ENCODE data around the gene SON.

DNA sequence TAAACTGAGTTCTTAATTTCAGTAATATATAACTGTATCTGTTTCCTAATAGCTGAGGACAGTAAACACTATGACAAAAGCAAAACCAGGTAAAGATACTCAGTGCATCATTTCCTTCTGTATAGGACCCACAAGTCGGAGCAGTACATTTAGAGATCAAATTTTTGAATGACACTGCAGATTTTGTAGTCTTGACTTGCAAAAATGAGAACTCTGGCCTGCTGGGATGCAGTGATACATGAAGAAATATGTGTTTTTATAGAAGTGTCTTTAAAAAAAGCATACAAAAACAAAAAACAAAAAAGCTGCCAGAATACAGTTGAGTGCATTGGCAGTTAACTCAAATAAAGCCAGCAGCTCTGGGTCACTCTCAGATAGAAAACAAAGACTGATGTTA is 19.9 kb upstream of the SON start:
- TF ChIP-seq, protein P1, sequence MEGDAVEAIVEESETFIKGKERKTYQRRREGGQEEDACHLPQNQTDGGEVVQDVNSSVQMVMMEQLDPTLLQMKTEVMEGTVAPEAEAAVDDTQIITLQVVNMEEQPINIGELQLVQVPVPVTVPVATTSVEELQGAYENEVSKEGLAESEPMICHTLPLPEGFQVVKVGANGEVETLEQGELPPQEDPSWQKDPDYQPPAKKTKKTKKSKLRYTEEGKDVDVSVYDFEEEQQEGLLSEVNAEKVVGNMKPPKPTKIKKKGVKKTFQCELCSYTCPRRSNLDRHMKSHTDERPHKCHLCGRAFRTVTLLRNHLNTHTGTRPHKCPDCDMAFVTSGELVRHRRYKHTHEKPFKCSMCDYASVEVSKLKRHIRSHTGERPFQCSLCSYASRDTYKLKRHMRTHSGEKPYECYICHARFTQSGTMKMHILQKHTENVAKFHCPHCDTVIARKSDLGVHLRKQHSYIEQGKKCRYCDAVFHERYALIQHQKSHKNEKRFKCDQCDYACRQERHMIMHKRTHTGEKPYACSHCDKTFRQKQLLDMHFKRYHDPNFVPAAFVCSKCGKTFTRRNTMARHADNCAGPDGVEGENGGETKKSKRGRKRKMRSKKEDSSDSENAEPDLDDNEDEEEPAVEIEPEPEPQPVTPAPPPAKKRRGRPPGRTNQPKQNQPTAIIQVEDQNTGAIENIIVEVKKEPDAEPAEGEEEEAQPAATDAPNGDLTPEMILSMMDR (IDR thresholded peaks at IDR 0.05), result no peak
- no peak for TF ChIP-seq POLR2A (IDR thresholded peaks at IDR 0.05)
- no peak for TF ChIP-seq POLR2AphosphoS5 (IDR thresholded peaks at IDR 0.05)
